Transverse colon (tissue), 4 donors: ENCODE results near the gene RTF2.

Source experiments
- CTCF ChIP-seq, 5 experiments: fragments of 200-600 bp in 3 of 5; fragments of 450-650 bp in 2 of 5; sonication (generic) in 3 of 5; IDR thresholded peaks; 1 replicate in 2 of 5; 2 replicates in 3 of 5; pipeline ENCODE4 v1.5.1; 2016 to 2017; ENCODE audit warnings: antibody characterized with exemption in 5 of 5, inconsistent platforms in 3 of 5, mild to moderate bottlenecking in 2 of 5, moderate library complexity in 1 of 5
- EP300 ChIP-seq: sonication (generic); formaldehyde crosslinking; IDR thresholded peaks from one replicate; pipeline ENCODE4 v1.6.1; 2017; ENCODE audit warnings: antibody characterized with exemption, low read depth
- POLR2A ChIP-seq: fragments of 450-650 bp; IDR thresholded peaks from one replicate; pipeline ENCODE4 v1.6.1; 2016; ENCODE audit warnings: antibody characterized with exemption, mild to moderate bottlenecking, moderate library complexity
- POLR2AphosphoS5 ChIP-seq, 3 donors: sonication (generic); formaldehyde crosslinking; IDR thresholded peaks; one replicate each; pipeline ENCODE4 v1.6.1; 2016; ENCODE audit warnings: antibody characterized with exemption in 3 of 3

DNA sequence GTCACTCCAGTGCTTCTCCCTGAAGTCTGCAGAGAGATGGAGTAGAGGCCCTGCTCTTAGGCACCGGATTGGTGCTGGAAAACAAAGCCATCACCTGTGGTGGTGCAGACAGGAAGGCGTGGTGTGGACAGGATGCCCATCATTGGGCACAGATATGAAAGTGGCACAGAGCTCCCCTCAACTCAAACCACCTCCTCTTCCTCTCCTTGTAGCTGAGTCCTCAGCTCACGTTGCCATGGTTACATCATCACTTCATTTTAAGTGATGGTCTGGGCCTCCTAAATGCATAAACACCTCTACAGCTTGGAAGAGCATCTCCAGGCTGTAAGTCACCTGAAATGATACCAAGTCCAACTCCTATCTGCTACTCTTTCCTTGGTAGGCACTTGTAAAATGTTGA, 8.0 kb upstream of the RTF2 start:
- TF ChIP-seq CTCF (IDR thresholded peaks at IDR 0.05) (no peak), POLR2A (no peak), POLR2AphosphoS5 (IDR thresholded peaks at IDR 0.05) (no peak), EP300 (no peak)
